H1 (cell line): Measurements from ENCODE around the gene MAP2K2.

Experiments
- EZH2 ChIP-seq: fragments of 200-600 bp; sonication (generic); IDR thresholded peaks from 2 replicates; pipeline ENCODE4 v1.7.1; 2012; ENCODE audit warnings: low read depth, mild to moderate bottlenecking, moderate library complexity, low read length, inconsistent platforms; ENCODE audit not compliant: severe bottlenecking
- GABPA ChIP-seq: IDR thresholded peaks from 2 replicates; pipeline ENCODE4 v1.6.1; 2011; ENCODE audit warnings: mild to moderate bottlenecking, low read length, moderate library complexity, borderline replicate concordance; ENCODE audit not compliant: insufficient read depth
- GTF2F1 ChIP-seq: IDR thresholded peaks from 2 replicates; pipeline ENCODE4 v1.6.1; 2012; ENCODE audit warnings: low read depth, low read length, improper control_type of control experiment, borderline replicate concordance
- MAFK ChIP-seq: IDR thresholded peaks from 2 replicates; pipeline ENCODE4 v1.6.1; 2012; ENCODE audit warnings: low read depth, mild to moderate bottlenecking, improper control_type of control experiment, low read length
- PHF8 ChIP-seq: fragments of 200-600 bp; sonication (generic); conservative IDR thresholded peaks from 2 replicates; pipeline ENCODE4 v1.7.1; 2012; ENCODE audit warnings: low read depth, mild to moderate bottlenecking, inconsistent platforms, low read length, moderate library complexity
- POLR2A ChIP-seq, 2 experiments: IDR thresholded peaks; 1 replicate in 1 of 2; 2 replicates in 1 of 2; pipeline ENCODE4 v1.6.1; 2011; ENCODE audit warnings: low read depth in 2 of 2, low read length in 2 of 2, mild to moderate bottlenecking in 2 of 2; ENCODE audit errors: control extremely low read depth in 1 of 2
- RBBP5 ChIP-seq: IDR thresholded peaks from 2 replicates; pipeline ENCODE4 v1.7.1; 2012; ENCODE audit warnings: low read depth, mild to moderate bottlenecking, inconsistent platforms, low read length, moderate library complexity, borderline replicate concordance
- RFX5 ChIP-seq: IDR thresholded peaks from 2 replicates; pipeline ENCODE4 v1.6.1; 2011; ENCODE audit warnings: low read depth, low read length, improper control_type of control experiment, borderline replicate concordance
- TCF12 ChIP-seq: IDR thresholded peaks from 2 replicates; pipeline ENCODE4 v1.6.1; 2011; ENCODE audit warnings: low read depth, mild to moderate bottlenecking, low read length
- TF ChIP-seq, protein P1 (sequence below), 3 experiments: IDR thresholded peaks; 1 replicate in 2 of 3; 2 replicates in 1 of 3; pipeline versions ENCODE4 v1.5.1 to v1.6.1; 2011; ENCODE audit warnings: low read length in 3 of 3, mild to moderate bottlenecking in 3 of 3, inconsistent platforms in 2 of 3, low read depth in 1 of 3, moderate library complexity in 1 of 3; ENCODE audit not compliant: insufficient read depth in 1 of 3; ENCODE audit errors: control extremely low read depth in 1 of 3

DNA sequence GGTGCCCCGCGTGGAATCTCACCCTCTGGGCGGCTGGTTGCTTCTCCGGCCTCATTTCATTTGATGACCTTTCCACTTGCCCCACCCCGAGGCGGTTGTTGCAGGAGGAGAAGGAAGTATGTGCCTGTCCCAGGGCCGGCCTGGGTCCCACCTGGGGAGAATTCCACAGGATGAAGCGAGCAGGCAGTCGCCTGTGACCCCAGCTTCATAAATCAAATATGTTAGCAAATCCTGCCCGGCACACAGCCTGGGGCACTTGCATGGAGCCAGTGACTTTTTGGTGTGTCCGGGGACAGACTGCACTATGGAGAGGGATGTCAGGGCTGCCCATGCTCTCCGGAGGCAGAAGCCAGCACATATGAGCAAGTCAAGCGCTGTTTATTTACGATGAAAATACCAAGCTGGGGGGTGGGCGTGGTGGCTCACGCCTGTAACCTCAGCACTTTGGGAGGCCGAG, 37.5 kb downstream of the MAP2K2 start:
- TF ChIP-seq, protein P1, sequence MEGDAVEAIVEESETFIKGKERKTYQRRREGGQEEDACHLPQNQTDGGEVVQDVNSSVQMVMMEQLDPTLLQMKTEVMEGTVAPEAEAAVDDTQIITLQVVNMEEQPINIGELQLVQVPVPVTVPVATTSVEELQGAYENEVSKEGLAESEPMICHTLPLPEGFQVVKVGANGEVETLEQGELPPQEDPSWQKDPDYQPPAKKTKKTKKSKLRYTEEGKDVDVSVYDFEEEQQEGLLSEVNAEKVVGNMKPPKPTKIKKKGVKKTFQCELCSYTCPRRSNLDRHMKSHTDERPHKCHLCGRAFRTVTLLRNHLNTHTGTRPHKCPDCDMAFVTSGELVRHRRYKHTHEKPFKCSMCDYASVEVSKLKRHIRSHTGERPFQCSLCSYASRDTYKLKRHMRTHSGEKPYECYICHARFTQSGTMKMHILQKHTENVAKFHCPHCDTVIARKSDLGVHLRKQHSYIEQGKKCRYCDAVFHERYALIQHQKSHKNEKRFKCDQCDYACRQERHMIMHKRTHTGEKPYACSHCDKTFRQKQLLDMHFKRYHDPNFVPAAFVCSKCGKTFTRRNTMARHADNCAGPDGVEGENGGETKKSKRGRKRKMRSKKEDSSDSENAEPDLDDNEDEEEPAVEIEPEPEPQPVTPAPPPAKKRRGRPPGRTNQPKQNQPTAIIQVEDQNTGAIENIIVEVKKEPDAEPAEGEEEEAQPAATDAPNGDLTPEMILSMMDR (IDR thresholded peaks at IDR 0.05; ENCODE audit: control extremely low read depth in 1 of 3, insufficient read depth in 1 of 3, low read depth in 1 of 3, low read length in 3 of 3), result no peak
- no peak; a peak in 1 of 3 replicates for TF ChIP-seq POLR2A (IDR thresholded peaks at IDR 0.05; ENCODE audit: control extremely low read depth in 1 of 2, low read depth in 2 of 2, low read length in 2 of 2)
- no peak for TF ChIP-seq GABPA
- no peak for TF ChIP-seq RFX5
- TF ChIP-seq RBBP5, result no peak
- TF ChIP-seq GTF2F1, result no peak
- no peak for TF ChIP-seq TCF12
- TF ChIP-seq PHF8, result no peak
- TF ChIP-seq MAFK, result no peak
- no peak for TF ChIP-seq EZH2
